ENCODE data around the gene LSM4. TPM values are rescaled to one million over a fixed set of nuclear protein-coding genes. Genes with fewer than 3 reads are reported as not detected.
"Not testable (repeated sequence)": the region's sequence is repeated elsewhere in the genome, so short reads cannot be mapped to it uniquely, and the experiment has no call there.

The LSM4 gene
- total RNA-seq, 1 experiment from 2014 or later = 403 TPM

DNA sequence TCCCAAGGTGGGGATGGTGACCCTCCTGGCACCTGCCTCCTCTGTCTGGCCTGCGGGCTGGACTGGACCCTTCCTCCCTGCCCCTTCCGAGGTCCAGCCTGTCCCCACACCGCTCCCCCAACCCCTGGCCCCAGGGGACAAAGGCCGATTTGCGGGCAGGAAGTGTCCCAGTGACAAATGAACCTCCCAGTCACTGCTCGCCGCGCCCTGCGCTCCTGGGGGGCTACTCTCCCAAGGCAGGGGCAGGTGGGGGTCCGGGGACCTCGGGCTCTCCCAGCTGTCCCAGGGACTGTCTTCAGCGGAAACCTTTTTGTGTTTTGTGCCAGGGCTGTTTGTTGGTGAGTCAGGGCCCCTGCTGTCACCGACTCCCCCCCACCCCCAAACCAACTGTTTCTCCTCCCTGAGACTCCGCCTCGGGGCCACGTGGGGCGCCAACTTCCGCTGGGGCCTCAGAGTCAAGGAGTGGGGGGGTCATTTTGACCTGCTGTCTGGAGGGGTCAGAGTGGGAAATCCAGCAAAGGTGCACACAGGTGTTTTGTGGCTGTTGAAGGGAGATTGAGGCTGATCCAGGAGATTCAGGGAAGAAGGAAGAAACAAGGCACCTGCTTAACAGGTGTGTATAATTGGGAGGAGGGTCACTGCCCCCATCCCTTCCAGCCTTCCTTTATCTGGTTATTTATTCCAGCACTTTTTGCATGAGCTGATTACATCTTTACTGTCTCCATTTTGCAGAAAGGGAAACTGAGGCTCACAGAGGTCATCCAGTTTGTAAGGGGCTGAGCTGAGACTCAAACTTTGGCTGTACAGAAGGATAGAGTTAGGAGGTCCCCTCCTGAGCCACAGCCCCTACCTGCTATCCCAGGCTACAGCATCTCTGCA is 18.4 kb upstream of the LSM4 start:
- peak; percentile 79 for DNase-seq (ENCODE audit: low spot score)

DNA sequence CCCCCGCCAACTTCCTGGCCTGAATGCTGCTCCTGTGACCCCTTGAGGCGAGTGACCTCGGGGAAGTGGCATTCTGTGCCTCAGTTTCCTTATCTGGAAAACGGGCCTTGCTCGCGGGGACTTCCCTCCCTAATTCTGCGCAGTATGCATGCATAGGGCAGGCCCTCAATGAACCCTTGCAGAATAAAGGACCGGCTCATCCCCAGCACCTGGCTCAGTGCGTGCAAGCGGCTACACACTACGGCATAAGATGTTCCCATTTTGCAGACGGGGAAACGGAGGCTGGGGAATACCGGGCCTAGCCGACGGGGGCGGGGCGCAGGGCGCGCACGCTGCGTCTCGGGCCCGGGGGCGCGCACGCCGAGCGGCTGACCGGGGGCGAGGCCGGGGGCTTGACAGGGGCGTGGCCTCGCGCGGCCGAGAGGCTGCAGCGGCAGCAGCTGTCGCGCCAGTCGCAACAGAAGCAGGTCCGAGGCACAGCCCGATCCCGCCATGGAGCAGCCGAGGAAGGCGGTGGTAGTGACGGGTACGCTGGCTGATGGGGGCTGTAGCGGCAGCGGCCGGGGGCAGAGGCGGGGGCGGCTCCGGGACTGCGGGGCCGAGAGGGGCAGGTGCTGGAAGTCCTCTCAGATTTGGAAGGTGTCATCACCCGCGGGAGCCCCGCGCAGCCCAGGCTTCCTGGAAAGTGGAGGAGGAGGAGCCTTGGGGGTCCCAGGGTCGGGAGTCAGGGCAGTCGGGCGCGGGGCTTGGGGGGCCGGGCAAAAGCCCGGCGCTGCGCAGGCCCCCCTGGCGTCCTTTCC is 17.5 kb upstream of the LSM4 start, which contains the start of gene PGPEP1:
TSS of gene PGPEP1 (plus strand) at position 409 of the 800 bp plus-strand sequence. CDS start at position 493, 84 bp downstream.
- DNase-seq (ENCODE audit: low spot score) = no peak

DNA sequence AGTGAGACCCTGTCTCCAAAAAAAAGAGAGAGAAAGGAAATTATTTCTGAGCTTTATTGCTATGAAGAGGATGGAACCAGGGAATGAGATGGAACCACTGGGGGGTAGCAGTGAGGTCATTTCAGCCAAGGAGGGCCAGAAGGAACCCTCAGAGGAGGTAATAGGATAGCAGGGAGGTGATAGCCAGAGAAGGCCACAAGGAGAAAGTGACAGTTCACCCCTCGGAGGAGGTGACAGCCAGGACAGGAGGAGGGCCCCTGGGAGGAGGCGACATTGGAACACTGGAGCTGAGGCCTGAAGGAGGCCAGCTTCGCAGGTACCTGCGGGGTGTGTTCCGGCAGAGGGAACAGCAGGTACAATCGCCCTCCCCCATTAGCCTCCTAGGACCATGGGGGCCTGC is 16.8 kb upstream of the LSM4 start:
- DNase-seq (ENCODE audit: low spot score) = peak; percentile 55

DNA sequence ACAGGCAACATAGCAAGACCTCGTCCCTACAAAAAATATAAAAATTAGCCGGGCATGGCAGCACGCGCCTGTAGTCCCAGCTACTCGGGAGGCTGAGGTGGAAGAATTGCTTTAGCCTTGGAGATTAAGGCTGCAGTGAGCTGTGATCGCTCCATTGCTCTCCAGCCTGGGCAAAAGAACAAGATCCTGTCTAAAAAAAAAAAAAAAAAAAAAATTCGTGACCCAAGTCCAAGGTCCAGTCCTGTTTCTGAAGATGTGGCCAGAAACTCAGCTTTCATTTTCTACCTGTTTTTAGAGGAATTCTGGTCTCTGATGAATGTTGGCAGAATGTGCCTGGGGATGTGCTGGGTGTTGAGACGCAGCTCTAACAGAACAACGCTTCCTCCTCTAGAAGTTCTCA is 15.7 kb upstream of the LSM4 start:
- DNase-seq (ENCODE audit: low spot score) = no peak

DNA sequence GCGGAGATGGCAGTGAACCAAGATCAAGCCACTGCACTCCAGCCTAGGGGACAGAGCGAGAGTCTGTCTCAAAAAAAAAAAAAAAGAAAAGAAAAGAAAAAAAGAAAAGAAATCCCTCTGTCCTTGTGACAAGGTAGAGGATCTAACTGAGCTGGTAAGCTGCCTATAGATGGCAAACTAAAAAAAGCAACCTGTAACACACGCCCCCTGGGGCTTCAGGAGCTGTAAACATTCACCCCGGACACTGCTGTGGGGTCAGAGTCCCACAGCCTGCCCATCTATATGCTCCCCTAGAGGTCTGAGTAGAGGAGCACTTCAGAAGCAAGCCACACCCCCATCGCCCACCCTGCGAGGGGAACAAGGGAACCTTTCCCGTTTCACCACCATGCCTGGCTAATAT is 13.2 kb upstream of the LSM4 start:
- no peak for DNase-seq (ENCODE audit: low spot score)

GRCh38 chr19:18333680-18334079 is 10.8 kb upstream of the LSM4 start:
- no peak for DNase-seq (ENCODE audit: low spot score)

GRCh38 chr19:18332917-18333530 is 10.1 kb upstream of the LSM4 start:
- DNase-seq (ENCODE audit: low spot score) = no peak

- DNase-seq (ENCODE audit: low spot score) = no peak
These were observed 8.0 kb upstream of the LSM4 start for GRCh38 chr19:18330868-18331267.

DNA sequence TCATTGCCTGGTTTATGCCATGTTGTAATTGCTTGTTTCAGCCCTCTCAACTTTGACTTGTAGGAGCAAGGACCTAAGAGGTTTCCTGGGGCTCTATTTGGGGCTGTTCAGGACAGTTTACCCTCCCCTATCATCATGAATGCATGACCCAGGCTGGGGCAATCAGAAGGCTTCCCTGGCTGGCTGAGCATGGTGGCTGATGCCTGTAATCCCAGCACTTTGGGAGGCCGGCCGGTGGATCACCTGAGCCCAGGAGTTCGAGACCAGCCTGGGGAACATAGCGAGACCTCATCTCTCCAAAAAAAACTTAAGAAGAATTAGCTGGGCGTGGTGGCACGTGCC is 6.1 kb upstream of the LSM4 start:
- no peak for DNase-seq (ENCODE audit: low spot score)

DNA sequence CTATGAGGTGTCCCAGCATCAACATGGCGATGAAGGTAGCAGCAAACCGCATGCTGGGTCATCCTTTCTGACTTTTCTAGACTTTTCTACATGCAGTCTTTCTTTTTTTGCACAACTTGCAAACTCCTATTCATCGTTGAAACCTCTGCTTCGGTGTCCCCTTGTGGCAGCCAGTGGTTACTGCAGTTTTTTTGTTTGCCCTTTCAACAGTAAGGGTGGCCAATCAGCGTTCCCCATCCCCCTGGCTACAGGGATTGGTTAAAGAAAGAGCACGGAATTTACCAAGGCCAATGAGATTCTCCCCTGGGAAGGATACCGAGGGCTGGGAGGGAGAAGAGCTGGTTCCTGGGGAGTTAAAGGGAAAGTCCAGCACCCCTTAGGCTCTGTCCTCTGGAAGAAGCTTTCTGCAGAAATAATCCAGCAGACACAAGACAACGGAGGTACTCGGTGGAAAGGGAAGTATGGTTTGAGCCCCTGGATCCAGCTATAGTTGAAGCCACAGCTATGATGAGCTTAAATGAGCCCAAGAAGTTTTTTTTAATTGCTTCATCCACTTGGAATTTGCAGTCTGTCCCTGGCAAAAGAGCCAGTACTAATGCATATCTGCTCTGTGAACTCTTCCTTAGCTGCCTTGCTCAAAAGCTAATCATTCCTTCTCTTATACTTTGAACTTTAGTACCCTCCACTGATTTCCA is 5.6 kb upstream of the LSM4 start:
- peak; percentile 98 for DNase-seq (ENCODE audit: low spot score)

DNA sequence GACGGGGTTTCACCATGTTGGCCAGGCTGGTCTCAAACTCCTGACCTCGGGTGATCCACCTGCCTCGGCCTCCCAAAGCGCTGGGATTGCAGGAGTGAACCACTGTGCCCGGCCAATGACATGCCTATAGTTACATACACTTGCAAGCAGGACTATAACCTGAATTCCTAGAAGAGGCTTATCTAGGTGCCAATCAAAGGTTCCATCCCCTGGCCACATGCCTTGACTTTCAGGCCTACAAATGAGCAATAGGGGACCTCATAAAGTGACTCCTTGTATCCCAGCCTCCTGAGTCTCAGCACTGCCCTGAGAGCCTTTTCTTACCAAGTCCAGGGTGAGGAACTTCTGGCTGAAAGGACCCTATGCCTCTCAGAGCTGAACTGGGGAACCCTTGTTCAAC is 3.9 kb upstream of the LSM4 start:
- no peak for DNase-seq (ENCODE audit: low spot score)

GRCh38 chr19:18324373-18324731 is 1.5 kb upstream of the LSM4 start:
- DNase-seq (ENCODE audit: low spot score) = not testable (repeated sequence)

- DNase-seq (ENCODE audit: low spot score) = peak; percentile 59
These were observed 538 bp downstream of the LSM4 start for GRCh38 chr19:18322318-18322758.

- DNase-seq (ENCODE audit: low spot score) = no peak
These were observed 1.2 kb downstream of the LSM4 start for GRCh38 chr19:18321734-18322102.

DNA sequence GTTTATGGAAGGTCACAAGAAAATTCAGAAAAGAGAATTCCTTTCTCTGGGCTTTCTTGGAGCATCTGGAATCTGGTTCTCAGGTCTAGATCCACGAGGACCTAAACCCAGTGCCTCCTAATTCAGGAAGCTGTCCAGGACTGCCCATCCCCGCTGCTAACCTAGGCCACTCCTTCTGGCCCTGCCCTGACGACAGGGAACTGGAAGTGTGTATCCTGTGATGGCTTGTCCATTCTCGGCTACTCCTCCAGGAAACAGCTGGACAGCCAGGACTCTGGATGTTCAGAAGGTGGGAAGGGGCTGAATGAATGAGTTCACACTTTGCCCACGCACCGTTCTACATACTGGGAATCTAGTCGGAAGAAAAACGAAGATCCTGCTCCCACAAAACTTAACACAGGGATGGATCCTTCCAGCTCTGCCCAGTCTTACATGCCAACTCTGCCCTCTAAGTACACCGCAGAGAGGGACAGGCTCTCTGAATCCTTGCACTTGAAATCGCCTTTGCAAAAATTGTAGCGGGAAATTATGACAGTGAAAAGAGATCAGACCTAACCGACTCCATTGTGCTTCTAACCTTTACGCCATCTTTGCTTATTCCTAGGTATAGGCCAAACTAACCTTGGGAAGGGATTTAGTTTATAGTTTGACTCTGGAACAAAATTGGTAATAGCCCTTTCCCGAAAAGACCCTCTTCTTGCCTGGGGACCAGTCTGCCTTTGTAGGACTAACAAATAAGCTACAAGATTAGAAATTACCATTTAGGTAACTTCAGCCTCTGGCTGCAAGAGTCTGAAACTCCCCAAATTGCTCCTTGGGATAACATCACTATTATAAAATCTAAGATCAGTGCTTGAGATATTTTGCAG is 1.8 kb downstream of the LSM4 start:
- no peak for DNase-seq (ENCODE audit: low spot score)

DNA sequence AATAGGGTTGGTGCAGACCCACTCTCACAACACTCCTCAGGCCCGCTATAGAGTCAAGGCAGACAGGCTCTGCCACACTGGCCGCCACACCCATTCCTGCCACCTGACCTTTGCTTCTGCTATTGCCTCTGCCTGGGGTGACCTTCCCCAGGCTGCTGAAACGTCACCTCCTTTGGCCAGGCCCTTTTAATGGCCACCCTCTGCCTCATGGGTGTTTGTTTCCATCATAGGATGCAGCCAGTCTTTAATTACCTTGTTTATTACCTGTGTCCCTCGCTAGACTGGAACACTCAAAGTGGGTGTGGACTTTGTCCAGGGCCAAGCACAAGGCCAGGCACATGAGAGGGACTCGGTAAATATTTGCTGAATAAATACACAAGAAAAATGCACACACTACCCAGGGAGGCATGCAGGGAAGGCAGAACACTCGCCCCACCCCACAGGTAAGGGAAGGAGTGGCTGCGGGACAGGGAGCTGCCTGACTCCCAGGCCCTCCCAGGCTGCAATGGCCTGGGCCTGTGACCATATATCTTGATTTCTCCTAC is 3.2 kb downstream of the LSM4 start:
- no peak for DNase-seq (ENCODE audit: low spot score)

GRCh38 chr19:18317961-18318800 is 4.7 kb downstream of the LSM4 start:
- DNase-seq (ENCODE audit: low spot score) = no peak

- no peak for DNase-seq (ENCODE audit: low spot score)
These were observed 9.5 kb downstream of the LSM4 start for GRCh38 chr19:18313398-18313797.

DNA sequence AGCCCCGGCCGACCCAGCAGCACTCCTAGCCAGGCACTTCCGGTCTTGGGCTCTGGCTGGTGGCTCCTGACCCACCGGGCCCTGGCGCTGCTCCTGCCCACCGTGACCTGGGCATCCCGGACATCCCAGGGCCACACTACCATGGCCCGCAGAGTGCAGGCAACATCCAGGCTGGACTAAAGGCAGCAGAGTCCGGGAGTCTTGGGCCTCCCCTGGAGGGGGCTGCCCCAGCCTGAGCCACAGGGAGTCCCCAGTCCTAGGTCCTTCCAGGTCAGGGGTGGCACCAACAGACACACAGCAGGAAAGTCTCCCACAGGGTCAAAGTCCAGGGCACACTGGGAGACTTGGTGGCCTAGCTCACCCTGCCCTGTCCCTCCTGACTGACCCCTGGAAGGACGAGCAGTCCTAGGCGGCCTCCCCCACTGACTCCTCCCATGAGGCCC is 10.8 kb downstream of the LSM4 start:
- DNase-seq (ENCODE audit: low spot score) = no peak

Measured in A172 (cell line).